Bronchial smooth muscle cell (primary cell): ENCODE data around the gene GRIK5. TPM values are rescaled to one million over a fixed set of nuclear protein-coding genes. Genes with fewer than 3 reads are reported as not detected.

Experiments
- total RNA-seq: library from RNA; depleted of rRNA; stranded (reverse); fragments of >200 nt; gene quantifications from 2 replicates; pipeline ENCODE4 v1.2.1, GENCODE V29; 2014

Gene GRIK5
- 0.09 TPM in 1 of 2 replicates, not detected in the other for total RNA-seq

DNA sequence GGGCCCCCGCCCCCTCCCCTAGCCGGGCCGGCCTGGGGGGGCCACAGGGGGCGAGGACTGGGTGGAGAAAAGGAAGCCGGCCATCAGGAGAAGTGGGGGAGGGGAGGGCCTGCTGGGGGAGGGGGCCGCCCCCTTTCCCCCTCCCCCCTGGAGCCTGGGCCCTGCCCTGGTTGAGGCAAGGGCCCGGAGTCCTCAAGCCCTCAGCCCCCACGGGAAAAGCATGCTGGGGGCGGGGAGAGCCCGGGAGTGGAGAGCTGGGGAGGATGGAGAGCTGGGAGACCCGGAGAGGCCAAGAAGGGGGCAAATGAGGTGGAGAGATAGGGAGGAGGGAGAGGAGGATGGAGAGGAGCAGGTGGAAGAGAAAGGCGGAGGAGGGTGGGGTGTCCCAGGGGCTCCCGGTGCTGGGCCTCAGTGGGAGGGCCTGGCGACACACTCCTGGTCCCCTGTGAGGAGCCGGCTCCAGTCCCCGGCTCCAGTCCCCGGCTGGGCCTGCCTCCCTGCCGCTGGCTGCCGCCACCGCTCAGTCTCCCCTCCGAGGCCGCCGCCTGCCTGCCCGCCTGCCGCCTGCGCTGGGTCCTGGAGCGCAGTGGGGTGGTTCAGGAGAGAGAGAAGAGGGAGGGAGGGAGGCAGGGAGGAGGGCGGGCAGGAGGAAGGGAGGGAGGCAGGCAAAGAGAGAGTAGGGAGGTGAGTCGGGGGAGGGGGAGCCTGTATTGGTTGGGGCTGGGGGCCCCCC is at the start of gene GRIK5:
TSS of gene GRIK5 (minus strand) at position 588 of the 733 bp plus-strand sequence. CDS start 4,436 bp downstream, outside the sequence.

DNA sequence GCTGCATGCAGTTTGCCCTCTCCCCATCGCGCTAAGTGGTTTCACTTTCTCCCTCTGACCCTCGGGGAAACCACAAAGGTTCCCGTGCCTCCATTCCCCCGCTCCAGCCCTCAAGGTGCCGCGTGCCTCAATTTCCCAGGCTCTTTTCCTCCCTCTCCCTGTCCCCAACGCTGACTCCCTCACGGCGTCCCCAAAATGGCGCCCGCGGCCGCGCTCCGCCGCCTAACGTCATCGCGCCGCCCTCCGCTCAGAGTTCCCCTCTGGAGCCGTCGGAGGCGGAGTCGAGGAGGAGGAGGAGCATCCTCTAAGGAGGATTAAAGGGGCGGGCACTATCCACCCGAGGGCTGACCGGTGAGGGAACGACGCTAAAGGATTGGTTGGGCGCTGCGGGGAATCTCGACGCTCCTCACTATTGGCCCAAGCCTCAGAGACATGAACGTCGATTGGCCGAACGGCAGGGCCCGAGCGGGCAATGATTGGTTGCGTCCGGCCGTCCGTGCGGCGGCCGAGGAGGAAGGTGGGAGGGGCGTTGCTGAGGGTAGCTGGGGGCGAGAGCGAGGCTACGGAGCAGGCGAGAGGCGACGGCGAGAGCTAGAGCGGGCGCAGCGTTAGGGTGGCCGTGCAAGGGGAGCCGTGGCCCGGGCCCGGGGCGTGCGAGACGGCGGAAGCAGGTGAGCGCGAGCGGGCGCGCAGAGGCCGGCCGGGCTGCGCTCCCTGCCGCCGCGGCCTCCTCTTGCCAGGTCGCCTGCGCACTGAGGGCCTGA is 5.8 kb upstream of the GRIK5 start, which contains the start of gene ZNF574:
TSS of gene ZNF574 (plus strand) at position 551 of the 764 bp plus-strand sequence. CDS start 2,441 bp downstream, outside the sequence.

GRCh38 chr19:41993612-41994483 is 76.2 kb downstream of the GRIK5 start, which contains the start of gene ATP1A3:
TSS of gene ATP1A3 (minus strand) at chr19:41994230. CDS start at chr19:41994076, 154 bp downstream.

GRCh38 chr19:41959056-41960053 is 110.7 kb downstream of the GRIK5 start, which contains the start of gene RABAC1:
TSS of gene RABAC1 (minus strand) at chr19:41959321. CDS start at chr19:41959292, 29 bp downstream.

Other genes starting within 250 kb of the GRIK5 start
- gene LYPD4, start 225.5 kb downstream of the GRIK5 start, total RNA-seq: not detected in 2 replicates
- not detected in 2 replicates for gene DMRTC2, start 225.2 kb downstream of the GRIK5 start, total RNA-seq
- 2,260 and 3,929 TPM in 2 replicates for gene RPS19, start 210.0 kb downstream of the GRIK5 start, total RNA-seq
- not detected in 2 replicates for gene CD79A, start 192.9 kb downstream of the GRIK5 start, total RNA-seq
- 16.0 and 23.3 TPM in 2 replicates for gene ARHGEF1, start 187.0 kb downstream of the GRIK5 start, total RNA-seq
- gene ERFL, start 141.8 kb downstream of the GRIK5 start, total RNA-seq: 0.16 TPM in 1 of 2 replicates, not detected in the other
- 323 and 382 TPM in 2 replicates for gene RABAC1, start 110.9 kb downstream of the GRIK5 start, total RNA-seq
- gene ATP1A3, start 76.0 kb downstream of the GRIK5 start, total RNA-seq: under 0.01 TPM in 1 of 2 replicates, not detected in the other
- 6.6 and 8.3 TPM in 2 replicates for gene ZNF574, start 6.0 kb upstream of the GRIK5 start, total RNA-seq
- gene POU2F2, start 62.2 kb upstream of the GRIK5 start, total RNA-seq: 0.32 TPM in 1 of 2 replicates, not detected in the other
- 5.8 and 13.2 TPM in 2 replicates for gene DEDD2, start 147.5 kb upstream of the GRIK5 start, total RNA-seq
- 7.9 and 13.0 TPM in 2 replicates for gene ZNF526, start 150.1 kb upstream of the GRIK5 start, total RNA-seq
- gene GSK3A, start 172.4 kb upstream of the GRIK5 start, total RNA-seq: 5.4 and 7.1 TPM in 2 replicates
- gene ERF, start 184.9 kb upstream of the GRIK5 start, total RNA-seq: 11.3 and 18.7 TPM in 2 replicates
- 12.5 and 13.9 TPM in 2 replicates for gene CIC, start 199.0 kb upstream of the GRIK5 start, total RNA-seq
- gene PRR19, start 231.9 kb upstream of the GRIK5 start, total RNA-seq: 0.09 and 0.16 TPM in 2 replicates
- gene PAFAH1B3, start 232.4 kb upstream of the GRIK5 start, total RNA-seq: 23.7 and 36.6 TPM in 2 replicates
- gene TMEM145, start 243.1 kb upstream of the GRIK5 start, total RNA-seq: not detected in 2 replicates